HG03196 (cell line): Measurements from ENCODE around the gene ATP6V1G2.
A peak's percentile ranks its signal among the peaks of the same experiment; 100 is the strongest.
"Not testable (repeated sequence)": the region's sequence is repeated elsewhere in the genome, so short reads cannot be mapped to it uniquely, and the experiment has no call there.

Experiments
- ATAC-seq: cut with Tn5 transposase; IDR thresholded peaks from one replicate; pipeline ENCODE4 v1.9.1; 2021; ENCODE audit not compliant: unreplicated experiment

Gene ATP6V1G2

DNA sequence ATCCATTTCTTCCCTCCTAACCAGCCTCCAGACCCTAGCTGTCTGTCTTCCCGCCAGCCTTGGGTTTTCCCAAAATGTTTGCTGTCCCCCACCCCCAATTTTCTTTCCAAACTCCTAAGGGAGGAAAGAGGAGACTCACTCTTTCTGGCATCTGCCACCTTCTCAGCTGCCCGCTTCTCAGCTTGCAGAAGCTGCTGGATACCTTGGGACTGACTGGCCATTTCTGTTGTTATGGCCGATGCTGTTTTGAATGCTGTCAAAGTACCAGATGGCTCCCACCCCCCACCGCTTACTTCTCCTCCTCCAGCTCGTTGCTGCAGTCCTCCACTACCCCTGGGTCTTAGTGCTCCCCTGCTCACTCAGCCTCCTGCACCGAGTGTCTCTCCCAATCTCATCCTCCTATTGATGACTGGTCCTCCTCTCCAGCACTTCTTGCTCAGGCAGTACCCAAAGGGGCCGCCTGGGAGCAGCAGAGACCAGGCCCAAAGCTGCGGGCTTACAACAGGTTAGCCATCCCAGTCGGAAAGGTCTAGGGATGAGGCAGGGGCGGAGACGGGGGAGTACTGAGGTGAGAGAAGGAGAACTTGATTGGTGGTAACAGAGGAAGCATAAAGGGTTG is at the start of gene ATP6V1G2:
Gene ATP6V1G2, minus strand, starts transcription at position 270 of the 619 bp plus-strand sequence. Its CDS starts 49 bp downstream, at position 221.
- peak; percentile 50 for ATAC-seq

DNA sequence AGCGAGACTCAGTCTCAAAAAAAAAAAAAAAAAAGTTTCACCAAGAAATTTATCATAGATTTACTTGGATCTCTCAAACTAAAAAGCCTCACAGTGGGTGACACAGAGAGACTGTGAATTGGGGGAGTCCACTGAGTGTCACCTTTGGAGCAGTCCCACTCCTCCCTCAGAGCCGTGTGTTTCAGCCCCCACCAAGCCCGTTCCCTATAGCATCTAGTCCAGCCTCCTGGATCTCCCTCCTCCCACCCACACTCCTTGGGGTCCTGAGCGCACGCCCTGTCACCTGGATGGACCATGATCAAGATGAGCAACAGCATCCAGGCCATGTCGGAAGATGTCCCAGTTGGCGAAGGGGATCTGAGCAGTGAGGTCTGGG is 46.0 kb upstream of the ATP6V1G2 start:
- ATAC-seq = no peak

DNA sequence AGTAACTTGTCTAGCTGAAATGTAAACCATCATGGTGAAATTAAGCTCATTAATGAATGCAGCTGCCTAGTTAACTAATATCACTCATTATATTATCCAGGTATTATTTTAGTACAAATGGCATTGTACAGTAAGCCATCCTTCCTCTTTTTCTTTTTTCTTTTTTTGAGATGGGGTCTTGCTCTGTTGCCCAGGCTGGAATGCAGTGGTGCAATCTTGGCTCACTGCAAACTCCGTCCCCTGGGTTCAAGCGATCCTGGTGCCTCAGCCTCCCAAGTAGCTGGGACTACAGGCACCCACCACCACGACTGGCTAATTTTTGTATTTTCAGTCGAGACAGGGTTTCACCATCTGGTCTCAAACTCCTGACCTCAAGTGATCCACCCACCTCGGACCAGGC is 44.3 kb upstream of the ATP6V1G2 start:
- ATAC-seq = not testable (repeated sequence)

DNA sequence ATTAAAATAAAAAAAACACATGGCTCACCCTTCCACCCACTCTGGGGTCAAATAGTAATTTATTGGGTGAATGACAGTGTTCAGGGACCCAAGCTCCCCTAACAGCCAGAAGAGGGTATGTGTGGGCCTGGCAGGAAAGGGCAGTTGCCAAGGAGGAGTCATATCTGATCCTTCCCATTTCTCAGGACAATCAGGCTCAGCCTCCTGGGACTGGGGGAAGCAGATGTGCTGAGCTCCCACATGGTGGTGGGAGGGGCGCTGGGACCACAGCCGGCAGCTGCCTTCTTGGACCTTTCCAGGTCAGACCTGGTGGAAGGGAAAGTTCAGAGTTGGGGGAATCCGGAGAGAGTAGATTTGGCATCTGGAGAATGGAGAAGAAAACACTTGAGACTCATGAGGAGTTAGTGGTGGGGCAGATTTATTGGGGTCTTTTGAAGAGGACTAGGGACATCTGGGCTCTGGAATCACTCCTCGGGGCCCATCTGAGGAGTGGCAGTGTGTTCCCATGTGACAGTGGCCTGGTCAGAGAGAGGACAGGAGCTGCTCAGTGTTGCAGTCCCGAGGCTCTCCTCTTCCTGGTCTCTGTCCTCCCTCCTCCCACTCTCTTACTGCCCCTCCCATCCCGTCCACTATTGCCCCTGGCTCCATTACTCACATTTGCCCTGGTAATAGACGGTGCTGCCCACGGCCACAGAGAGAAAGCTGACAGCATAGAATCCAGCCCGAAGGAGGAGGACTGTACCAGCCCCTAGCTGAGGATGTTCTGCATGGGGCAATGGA is 42.7 kb upstream of the ATP6V1G2 start:
- ATAC-seq = no peak

DNA sequence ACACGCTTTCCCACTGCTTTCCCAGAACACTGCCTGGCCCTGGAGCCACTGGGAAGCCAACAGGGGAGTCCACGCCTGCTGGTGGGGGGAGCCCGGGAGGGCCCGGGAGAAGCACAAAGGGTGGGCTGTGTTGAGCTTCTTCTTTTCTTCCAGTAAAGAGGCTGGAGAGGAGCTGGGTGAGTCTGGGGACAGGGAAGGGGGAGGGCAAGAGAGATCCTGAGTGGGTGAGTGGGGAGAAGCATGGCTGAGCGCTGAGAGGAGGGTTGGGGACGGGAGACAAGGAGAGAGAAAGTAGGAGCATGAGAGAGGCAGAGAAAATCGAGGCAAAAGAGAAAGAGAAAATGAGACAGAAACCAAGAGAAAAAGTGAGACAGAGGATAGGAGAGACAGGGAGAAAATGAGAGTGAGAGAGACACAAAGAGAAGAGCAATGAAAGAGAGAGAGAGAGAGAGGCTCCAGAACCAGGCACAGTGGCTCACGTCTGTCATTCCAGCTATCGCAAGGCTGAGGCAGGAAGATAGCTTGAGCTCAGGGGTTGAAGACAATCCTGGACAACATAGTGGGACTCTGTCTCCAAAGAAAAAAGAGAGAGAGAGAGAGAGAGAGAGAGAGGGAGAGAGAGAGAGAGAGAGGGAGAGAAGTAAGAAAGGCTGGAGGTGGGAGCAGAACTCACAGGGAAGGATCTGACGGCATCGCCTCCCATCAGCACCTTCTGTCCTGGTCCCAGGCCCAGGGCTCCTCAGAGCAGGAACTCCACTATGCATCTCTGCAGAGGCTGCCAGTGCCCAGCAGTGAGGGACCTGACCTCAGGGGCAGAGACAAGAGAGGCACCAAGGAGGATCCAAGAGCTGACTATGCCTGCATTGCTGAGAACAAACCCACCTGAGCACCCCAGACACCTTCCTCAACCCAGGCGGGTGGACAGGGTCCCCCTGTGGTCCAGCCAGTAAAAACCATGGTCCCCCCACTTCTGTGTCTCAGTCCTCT is 41.7 kb upstream of the ATP6V1G2 start:
- ATAC-seq = no peak

DNA sequence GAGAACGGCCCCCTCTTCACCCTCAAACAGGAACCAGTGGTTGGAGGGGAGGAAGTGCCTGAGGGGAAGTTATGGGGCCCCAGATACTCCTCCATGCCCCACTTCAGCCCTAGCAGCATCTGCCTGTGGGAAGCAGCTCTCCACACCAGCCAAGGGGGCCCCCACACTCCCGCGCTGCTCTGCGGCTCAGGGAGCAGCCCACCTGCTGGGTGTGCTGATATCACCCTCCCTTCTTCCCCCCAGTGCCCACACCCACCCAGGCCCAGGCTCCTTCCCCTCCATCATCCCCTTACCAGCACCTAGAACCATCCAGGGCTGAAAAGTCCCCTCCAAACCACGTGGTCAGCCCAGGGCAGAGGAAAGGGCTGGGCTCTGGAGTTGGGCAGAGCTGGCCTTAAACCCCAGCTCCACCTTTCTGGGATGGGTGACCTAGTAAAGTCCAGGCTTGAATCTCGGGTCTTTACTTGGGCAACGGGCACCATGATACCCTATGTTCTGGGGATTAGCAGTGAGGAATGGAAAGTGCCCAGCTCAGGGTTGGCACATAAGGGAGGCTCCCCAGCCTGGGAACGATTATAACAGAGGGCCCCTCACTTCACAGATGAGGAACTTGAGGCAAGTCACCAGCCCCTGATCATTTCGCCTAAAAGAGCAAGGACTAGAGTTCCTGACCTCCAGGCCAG is 40.3 kb upstream of the ATP6V1G2 start:
- no peak for ATAC-seq

DNA sequence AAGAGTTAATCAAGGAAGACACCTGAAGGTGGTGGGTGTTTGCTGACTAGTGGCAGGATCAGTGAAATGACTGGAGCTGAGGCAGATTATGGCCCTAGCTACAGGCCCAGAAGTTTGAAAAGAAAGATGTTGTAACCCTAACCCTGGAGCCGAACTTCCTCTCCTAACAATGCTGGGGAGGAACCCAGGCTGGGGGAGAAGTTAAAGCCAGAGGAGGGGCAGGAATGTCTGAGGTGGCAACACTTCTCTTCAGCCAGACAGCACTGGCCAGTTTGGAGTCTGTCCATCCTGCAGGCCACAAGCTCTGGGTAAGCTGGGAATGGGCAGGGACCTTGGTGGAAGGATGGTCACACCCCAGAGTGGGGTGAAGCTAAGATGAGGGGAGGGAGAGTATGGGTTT is 39.6 kb upstream of the ATP6V1G2 start, which contains the start of gene LST1:
Gene LST1, plus strand, starts transcription at position 270 of the 400 bp plus-strand sequence. CDS start 1,023 bp downstream, outside the sequence.
- no peak for ATAC-seq

DNA sequence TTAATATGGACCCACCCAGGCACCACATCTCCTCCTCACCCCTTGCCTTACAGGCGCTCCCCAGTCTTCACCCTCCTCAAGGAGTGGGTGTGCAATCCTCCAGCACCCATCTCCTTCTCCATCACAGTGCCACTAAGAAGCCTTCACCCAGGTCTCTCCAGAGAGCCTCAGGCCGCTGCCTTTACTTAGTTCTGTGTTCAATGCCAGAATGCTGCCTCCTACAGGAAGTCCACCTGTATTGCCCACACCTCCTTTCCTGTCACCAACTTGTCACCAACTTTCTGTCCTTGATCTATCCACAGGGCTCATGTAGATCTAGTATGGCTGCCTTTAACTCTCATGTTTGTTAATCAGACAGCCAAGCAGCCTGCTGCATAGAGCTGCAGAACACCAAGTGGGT is 39.1 kb upstream of the ATP6V1G2 start:
- ATAC-seq = no peak

DNA sequence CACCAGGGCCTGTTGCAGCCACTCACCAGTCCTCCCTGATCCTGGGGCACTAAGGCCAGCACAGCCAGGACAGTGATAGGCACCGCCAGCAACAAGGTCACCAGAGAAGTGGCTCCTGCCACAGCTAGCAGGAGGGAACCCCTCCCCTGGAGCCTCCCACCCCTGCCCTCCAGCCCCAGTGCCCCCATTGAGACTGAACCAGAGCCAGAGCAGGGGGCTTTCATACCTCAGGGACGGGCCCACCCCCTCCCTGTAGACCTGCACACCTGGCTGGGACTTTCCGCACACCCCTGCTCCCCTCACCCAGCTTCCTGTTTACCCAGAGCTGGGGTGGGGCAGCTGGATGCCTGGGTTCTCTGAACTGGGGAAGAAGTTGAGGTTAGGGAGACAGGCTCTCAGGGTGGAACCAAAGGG is 35.8 kb upstream of the ATP6V1G2 start, which contains the start of gene LTB:
Gene LTB, minus strand, starts transcription at position 195 of the 414 bp plus-strand sequence. Its CDS starts 7 bp downstream, at position 188.
- no peak for ATAC-seq

DNA sequence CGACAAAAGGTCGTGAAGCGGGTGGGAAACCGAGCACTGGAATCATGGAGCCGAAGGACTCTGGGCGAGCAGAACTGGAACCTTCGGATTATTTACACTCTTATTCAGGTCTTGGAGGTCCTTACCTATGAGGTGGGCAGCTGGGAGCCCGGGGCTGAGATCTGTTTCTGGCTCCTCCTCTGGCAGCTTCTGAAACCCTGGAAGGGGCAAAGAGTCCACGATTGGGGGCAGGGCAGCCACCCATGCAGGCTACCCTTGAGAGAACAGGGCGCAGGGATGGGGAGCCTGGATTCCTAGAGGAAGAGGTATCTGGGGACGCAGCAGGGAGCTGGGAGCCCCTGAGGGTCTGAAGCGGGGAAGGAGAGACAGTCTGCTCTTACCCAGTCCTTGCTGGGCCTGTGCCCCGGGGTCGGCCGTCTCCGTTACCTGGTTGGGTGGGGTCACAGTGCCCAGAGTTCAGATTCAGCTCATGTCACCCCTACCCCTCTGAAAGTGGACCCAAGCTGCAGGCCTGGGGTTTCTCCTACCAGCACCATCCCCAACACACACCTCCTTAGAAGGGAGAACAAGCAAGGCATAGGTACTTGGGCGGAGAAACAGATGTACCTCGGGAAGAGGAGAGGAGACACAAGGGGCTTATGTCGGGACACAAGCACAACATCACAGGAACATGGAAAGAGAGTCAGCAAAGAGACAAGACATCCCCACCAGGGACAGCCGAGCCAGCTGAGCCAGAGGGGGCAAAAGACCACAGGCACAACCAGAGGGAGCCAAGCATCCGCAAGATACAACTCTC is 35.2 kb upstream of the ATP6V1G2 start:
- ATAC-seq = no peak

DNA sequence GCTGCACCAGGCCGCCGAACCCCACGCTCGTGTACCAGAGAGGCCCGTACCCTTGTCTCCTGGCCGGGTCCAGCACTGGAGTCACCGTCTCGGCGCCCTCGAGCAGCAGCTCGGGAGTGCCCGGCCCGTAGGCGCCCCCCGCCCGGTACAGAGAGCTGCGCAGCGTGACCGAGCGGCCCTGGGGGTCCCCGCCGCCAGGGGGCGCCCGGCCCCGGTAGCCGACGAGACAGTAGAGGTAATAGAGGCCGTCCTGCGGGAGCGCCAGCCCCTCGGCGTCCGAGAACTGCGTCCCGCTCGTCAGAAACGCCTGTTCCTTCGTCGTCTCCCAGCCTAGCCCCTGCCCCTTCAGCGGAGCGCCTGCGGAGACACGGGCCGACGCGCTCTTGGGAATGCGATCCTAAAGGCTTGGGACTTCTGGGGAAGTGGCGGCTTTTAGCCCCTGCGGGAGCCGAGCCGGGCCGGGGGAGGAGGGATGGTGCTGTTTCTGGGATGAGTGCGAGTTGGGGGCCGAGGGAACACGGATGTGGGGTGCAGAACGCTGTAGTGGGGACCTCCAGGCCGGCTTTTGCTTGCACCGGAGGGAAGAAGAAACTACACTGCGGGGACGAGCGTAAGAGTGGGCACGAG is 34.5 kb upstream of the ATP6V1G2 start:
- peak; percentile 56 for ATAC-seq

DNA sequence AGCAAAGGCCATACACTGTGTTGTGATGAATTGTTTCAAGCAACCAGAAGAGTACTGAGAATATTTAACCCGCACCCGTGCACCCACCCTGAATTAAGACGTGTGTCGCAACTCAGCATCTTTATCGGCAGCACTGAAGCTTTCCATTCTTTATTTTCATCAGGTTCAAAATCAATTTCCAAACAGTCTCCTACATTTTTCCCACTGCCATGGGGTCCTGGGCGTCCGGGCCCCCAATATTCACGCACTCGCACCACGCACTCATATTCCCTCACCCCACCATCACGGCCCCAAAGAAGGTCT is 34.0 kb upstream of the ATP6V1G2 start:
- no peak for ATAC-seq

DNA sequence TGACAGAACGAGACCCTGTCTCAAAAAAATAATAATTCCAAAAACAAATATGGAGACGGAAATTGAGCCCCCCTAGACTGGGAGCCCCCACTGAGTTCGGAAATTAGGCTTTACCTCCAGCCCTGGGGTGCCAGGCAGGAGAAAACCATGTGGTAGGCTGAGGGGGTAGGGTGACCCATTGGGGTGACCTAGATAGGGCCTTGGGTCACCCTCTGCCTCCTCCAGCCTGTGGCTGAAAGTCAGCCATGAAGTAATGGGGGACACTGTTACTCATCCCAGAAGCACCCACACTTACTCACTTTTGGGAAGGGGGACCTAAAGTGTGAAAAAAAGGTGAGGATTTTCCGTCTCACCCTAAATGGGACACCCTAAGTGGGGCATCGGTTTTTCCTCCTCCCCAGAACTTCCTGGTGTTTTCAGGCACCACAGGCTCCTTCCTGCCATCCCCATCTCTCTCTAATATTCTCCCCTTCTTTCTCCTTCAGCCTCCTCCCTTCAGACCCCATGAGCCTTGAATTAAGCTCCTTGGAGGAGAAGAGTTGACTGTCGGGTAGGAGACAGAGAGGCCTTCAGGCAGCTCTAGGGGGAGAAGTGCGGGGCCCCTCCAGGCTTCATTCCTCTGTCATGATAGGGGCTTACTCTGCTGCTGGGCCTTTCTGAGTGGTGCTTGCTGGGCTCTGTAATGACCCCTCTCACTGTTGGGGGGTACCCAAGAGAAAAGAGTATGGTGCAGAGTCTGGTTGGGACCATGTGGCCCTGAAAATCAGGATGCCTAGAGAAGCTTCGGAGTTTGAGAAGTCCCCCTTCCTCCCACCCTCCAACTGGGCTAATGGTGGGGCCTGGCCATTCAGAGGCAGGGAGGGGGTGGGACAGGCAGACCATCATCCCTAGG is 33.4 kb upstream of the ATP6V1G2 start:
- no peak for ATAC-seq

DNA sequence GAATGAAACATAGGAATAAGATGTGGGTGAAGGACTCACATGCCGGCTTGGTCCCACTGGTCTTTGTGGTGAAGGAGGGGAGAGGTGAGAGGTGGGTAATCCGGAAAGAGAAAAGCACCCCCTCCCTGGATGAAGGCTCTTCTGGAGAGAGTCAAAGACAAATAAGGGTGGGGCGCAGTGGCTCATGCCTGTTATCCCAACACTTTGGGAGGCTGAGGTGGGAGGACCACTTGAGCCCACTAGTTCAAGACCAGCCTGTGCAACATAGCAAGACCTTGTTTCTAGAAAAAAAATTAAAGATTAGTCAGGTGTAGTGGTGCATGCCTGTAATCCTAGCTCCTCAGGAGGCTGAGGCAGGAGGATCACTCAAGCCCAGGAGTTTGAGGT is 32.7 kb upstream of the ATP6V1G2 start:
- no peak for ATAC-seq

DNA sequence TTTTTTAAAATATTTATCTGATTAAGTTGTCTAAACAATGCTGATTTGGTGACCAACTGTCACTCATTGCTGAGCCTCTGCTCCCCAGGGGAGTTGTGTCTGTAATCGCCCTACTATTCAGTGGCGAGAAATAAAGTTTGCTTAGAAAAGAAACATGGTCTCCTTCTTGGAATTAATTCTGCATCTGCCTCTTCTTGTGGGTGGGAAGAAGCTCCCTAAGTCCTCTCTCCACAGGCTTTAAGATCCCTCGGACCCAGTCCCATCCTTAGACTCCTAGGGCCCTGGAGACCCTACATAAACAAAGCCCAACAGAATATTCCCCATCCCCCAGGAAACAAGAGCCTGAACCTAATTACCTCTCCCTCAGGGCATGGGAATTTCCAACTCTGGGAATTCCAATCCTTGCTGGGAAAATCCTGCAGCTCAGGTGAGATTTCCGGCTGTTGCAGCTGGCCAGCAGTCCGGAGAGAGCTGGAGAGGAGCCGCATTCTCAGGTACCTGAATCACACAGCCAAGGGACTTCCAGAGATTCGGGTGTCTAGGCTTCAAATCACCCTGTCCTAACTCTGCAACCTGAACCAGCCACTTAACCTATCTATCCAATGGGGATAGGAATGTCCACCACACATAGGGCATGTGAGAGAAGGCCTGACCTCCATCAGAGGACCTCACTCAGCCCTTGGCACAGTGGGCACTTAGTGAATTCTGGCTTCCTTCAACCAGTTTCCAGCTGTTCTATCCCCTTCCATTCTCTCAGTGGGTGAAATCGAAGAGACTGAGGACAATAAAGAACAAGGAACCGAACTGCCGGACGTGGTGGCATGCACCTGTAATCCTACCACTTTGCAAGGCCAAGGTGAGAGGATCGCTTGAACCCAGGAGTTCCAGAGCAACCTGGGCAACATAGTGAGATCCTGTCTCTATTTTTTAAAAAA is 32.0 kb upstream of the ATP6V1G2 start:
- no peak for ATAC-seq

DNA sequence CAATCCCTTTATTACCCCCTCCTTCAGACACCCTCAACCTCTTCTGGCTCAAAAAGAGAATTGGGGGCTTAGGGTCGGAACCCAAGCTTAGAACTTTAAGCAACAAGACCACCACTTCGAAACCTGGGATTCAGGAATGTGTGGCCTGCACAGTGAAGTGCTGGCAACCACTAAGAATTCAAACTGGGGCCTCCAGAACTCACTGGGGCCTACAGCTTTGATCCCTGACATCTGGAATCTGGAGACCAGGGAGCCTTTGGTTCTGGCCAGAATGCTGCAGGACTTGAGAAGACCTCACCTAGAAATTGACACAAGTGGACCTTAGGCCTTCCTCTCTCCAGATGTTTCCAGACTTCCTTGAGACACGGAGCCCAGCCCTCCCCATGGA is 31.2 kb upstream of the ATP6V1G2 start:
- ATAC-seq = no peak

DNA sequence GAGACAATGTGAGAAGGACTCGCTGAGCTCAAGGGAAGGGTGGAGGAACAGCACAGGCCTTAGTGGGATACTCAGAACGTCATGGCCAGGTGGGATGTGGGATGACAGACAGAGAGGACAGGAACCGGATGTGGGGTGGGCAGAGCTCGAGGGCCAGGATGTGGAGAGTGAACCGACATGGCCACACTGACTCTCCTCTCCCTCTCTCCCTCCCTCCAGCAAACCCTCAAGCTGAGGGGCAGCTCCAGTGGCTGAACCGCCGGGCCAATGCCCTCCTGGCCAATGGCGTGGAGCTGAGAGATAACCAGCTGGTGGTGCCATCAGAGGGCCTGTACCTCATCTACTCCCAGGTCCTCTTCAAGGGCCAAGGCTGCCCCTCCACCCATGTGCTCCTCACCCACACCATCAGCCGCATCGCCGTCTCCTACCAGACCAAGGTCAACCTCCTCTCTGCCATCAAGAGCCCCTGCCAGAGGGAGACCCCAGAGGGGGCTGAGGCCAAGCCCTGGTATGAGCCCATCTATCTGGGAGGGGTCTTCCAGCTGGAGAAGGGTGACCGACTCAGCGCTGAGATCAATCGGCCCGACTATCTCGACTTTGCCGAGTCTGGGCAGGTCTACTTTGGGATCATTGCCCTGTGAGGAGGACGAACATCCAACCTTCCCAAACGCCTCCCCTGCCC is 30.6 kb upstream of the ATP6V1G2 start:
- no peak for ATAC-seq
